Endodermal cell (in vitro differentiated cells): ENCODE measurements around the gene EFNA3. TPM values are rescaled to one million over a fixed set of nuclear protein-coding genes. Genes with fewer than 3 reads are reported as not detected.

Experiments
- DNase-seq: peaks from one replicate; pipeline ENCODE4 v3.0.0-alpha.2; 2017
- H3K27ac ChIP-seq: 2 replicates; pipeline ENCODE4 v1.5.1; 2013; ENCODE audit warnings: mild to moderate bottlenecking, low read depth, low read length, moderate library complexity
- H3K27me3 ChIP-seq: 2 replicates; pipeline ENCODE4 v1.6.1; 2013; ENCODE audit warnings: mild to moderate bottlenecking, low read length, moderate library complexity; ENCODE audit not compliant: insufficient read depth, control insufficient read depth, poor library complexity, severe bottlenecking
- H3K36me3 ChIP-seq: 2 replicates; pipeline ENCODE4 v1.7.0; 2013; ENCODE audit warnings: mild to moderate bottlenecking, low read length, moderate library complexity; ENCODE audit not compliant: control insufficient read depth, insufficient read depth
- H3K4me1 ChIP-seq: one replicate; pipeline ENCODE4 v1.7.0; 2013; ENCODE audit warnings: low read length; ENCODE audit not compliant: control insufficient read depth, insufficient read depth
- H3K4me3 ChIP-seq: 2 replicates; pipeline ENCODE4 v1.5.1; 2013; ENCODE audit warnings: mild to moderate bottlenecking, low read length, moderate library complexity
- H3K9ac ChIP-seq: 2 replicates; pipeline ENCODE4 v1.6.1; 2013; ENCODE audit warnings: mild to moderate bottlenecking, low read length, moderate library complexity; ENCODE audit not compliant: poor library complexity, severe bottlenecking; ENCODE audit errors: extremely low read depth
- H3K9me3 ChIP-seq: 2 replicates; pipeline ENCODE4 v1.6.1; 2013; ENCODE audit warnings: mild to moderate bottlenecking, low read length, moderate library complexity; ENCODE audit not compliant: control insufficient read depth
- H3K27ac Mint-ChIP-seq: 2 replicates; pipeline ENCODE4 v1.8.0; 2020; ENCODE audit warnings: mixed read lengths
- H3K27me3 Mint-ChIP-seq: 2 replicates; pipeline ENCODE4 v1.8.0; 2021; ENCODE audit warnings: mild to moderate bottlenecking, mixed read lengths; ENCODE audit not compliant: insufficient read depth
- H3K36me3 Mint-ChIP-seq: 2 replicates; pipeline ENCODE4 v1.8.0; 2020; ENCODE audit warnings: low read depth, mixed read lengths
- H3K4me1 Mint-ChIP-seq: 2 replicates; pipeline ENCODE4 v1.8.0; 2020; ENCODE audit warnings: mixed read lengths
- H3K4me3 Mint-ChIP-seq: 2 replicates; pipeline ENCODE4 v1.8.0; 2020; ENCODE audit warnings: mild to moderate bottlenecking, moderate library complexity, mixed read lengths
- H3K9me3 Mint-ChIP-seq: 2 replicates; pipeline ENCODE4 v1.8.0; 2020; ENCODE audit warnings: mild to moderate bottlenecking, mixed read lengths
- CTCF ChIP-seq: fragments of 200-600 bp; sonication (generic); conservative IDR thresholded peaks from 2 replicates; pipeline ENCODE4 v1.5.0; 2021; ENCODE audit warnings: antibody characterized with exemption, mild to moderate bottlenecking
- WGBS, 2 experiments: methylation state at CpG; one replicate each; pipeline versions ENCODE4 v1.1.5 to v1.1.7; 2013; ENCODE audit warnings: missing lambda C conversion rate in 2 of 2, mixed read lengths in 1 of 2; ENCODE audit not compliant: insufficient coverage in 1 of 2, insufficient read length in 1 of 2; 5-methylcytosine and 5-hydroxymethylcytosine counted together
- total RNA-seq, 2 donors: library from RNA; stranded (reverse); fragmentation: NEBNext Ultra II Directional in 1 of 2; extraction: Animal tissue kit (Norgen Biotek cat#: 25700) in 1 of 2; gene quantifications; 2 replicates in 1 of 2; 3 replicates in 1 of 2; pipeline ENCODE4 v1.2.1, GENCODE V29; 2021

The EFNA3 gene
- total RNA-seq, 2 donors from 2014 or later = 3.1 to 6.0 TPM

DNA sequence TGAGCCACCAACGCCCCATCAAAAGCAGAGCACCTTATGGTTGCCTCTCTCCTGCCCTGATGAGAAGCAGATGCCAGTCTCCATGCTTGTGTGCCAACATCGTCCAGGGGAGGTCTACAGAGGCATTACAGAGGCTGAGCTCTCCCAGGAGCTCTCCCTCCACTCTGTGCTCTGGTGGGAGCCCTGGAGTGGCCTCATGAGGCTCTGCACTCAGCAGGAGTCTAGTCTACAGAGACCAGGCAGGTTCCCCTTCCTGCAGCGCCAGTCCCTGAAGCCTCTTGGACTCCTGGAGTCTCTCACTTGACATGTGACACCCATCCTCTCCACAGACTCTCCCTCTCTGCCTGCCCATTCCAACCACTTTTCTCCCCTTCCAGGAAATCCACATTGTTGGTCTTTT, 41.6 kb upstream of the EFNA3 start:
- H3K27me3 Mint-ChIP-seq = peaks cover 21% of the 10 kb centered on the region
- WGBS, 2 experiments = 93 to 94% methylated on average over 2 to 3 of the region's 3 CpGs
- no peak for DNase-seq
- H3K36me3 Mint-ChIP-seq = no peaks in the 10 kb centered on the region
- no peaks in the 10 kb centered on the region for H3K36me3 ChIP-seq
- H3K9ac ChIP-seq = no peak overlapping the region
- no peaks in the 10 kb centered on the region for H3K27me3 ChIP-seq
- H3K4me3 ChIP-seq = no peak overlapping the region
- H3K9me3 Mint-ChIP-seq = no peaks in the 10 kb centered on the region
- no peak overlapping the region for H3K27ac ChIP-seq
- H3K27ac Mint-ChIP-seq = no peak overlapping the region
- H3K4me1 ChIP-seq = no peaks in the 10 kb centered on the region
- no peak overlapping the region for H3K4me3 Mint-ChIP-seq
- H3K4me1 Mint-ChIP-seq = peaks cover 3% of the 10 kb centered on the region
- H3K9me3 ChIP-seq = no peaks in the 10 kb centered on the region
- TF ChIP-seq CTCF = no peak

DNA sequence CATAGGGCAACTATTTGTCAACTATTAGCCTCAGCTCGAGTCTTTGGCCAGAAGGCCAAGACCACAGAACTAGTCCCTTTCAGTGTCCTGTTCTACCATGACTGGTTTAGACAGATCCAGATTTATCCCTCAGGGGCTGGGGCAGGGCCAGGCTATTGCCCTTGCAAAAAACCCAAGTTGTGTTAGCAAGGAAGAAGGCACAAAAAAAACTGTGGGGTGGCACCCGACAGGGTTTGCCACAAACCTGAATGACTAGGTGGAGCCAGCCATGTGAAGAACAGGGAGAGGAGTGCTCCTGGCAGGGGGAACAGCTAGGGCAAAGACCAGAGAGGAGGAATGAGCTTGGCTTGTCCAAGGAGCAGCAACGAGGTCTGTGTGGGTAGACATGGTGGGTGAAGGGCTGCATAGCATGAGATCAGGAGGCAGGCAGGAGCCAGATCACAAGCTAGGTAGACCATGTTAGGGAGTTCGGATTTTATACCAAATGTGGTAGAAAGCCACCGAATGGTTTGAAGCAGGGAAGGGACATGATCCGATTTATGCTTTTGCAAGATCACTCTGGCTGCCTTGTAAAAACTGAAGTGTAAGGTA, 40.7 kb upstream of the EFNA3 start:
- Mint-ChIP-seq H3K27me3 (peaks cover 24% of the 10 kb centered on the region), H3K27ac (no peak overlapping the region), H3K36me3 (no peaks in the 10 kb centered on the region), H3K4me1 (peaks cover 3% of the 10 kb centered on the region), H3K4me3 (no peak overlapping the region), H3K9me3 (no peaks in the 10 kb centered on the region)
- no peaks in the 10 kb centered on the region for H3K4me1 ChIP-seq
- DNase-seq = no peak
- H3K4me3 ChIP-seq = no peak overlapping the region
- no peaks in the 10 kb centered on the region for H3K36me3 ChIP-seq
- TF ChIP-seq CTCF = no peak
- H3K9ac ChIP-seq = no peak overlapping the region
- H3K27me3 ChIP-seq = no peaks in the 10 kb centered on the region
- no peak overlapping the region for H3K27ac ChIP-seq
- no peaks in the 10 kb centered on the region for H3K9me3 ChIP-seq
- WGBS, 2 experiments = 93 to 94% methylated on average over 6 of the region's 6 CpGs

DNA sequence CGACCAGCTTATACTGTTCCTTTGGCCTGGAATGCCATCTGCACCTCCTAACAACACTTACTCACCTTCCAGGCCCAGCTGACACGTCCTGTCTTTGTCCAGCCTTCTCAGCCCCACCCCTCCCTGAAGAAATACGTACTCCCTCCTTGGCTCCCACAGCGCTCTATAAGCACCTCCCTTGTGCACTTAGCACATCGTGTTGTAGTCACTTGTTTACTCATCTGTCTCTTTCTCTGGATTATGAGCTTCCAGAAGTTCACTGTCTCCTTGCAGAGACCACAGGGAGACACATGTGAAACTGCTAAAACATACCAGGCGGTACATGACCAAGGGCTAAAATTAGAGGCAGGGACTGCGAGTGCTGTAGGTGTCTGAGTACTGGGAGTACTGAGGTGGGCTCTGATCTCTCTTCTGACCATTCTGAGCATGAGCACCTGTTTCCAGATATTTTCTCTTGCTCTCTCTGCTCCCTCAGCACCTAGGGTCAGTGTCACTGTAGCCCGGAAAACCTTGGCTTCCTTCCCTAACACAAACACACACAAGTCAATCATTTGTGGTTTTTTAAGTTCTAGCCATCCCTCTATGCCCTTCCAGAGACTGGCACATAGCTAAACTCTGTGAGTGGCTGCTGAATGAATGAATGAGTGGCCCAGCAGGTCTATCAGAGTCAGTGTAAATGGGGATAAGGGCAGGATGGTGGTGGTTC, 39.9 kb upstream of the EFNA3 start:
- Mint-ChIP-seq H3K9me3 (no peaks in the 10 kb centered on the region), H3K4me3 (no peak overlapping the region), H3K4me1 (peaks cover 3% of the 10 kb centered on the region), H3K27me3 (peaks cover 19% of the 10 kb centered on the region), H3K36me3 (no peaks in the 10 kb centered on the region), H3K27ac (no peak overlapping the region)
- Histone ChIP-seq H3K4me3 (no peak overlapping the region), H3K4me1 (no peaks in the 10 kb centered on the region), H3K9me3 (no peaks in the 10 kb centered on the region), H3K27me3 (no peaks in the 10 kb centered on the region), H3K36me3 (no peaks in the 10 kb centered on the region), H3K27ac (no peak overlapping the region), H3K9ac (no peak overlapping the region)
- WGBS, 2 experiments = 78 to 82% methylated on average over 7 to 8 of the region's 8 CpGs
- no peak for TF ChIP-seq CTCF
- DNase-seq = no peak
